Sciatic nerve (tissue), 2 donors: ENCODE data around the gene HDGFL2. TPM values are rescaled to one million over a fixed set of nuclear protein-coding genes. Genes with fewer than 3 reads are reported as not detected.

Source experiments
- ATAC-seq: fragments of 200-7000 bp; cut with Tn5 transposase; one replicate; pipeline ENCODE4 v1.9.1; 2020; ENCODE audit warnings: mild to moderate bottlenecking, moderate library complexity
- DNase-seq: peaks from one replicate; pipeline ENCODE4 v3.0.0-alpha.2; 2020; ENCODE audit warnings: low spot score
- intact Hi-C: fragments of 100-400 bp; cut with DNase I; formaldehyde crosslinking; loops from one replicate; pipeline ENCODE4 v1.14.2; 2022
- total RNA-seq: library from RNA; stranded (reverse); fragmentation: NEBNext Ultra II Directional; extraction: Animal tissue kit (Norgen Biotek cat#: 25700); gene quantifications from one replicate; pipeline ENCODE4 v1.2.1, GENCODE V29; 2021
- donor health status: DM: no; HTN: no; CAD: no.
- donor health status: DM: no; HTN: no; CAD: no.

The HDGFL2 gene
- total RNA-seq, 1 donor from 2014 or later, result 37.7 TPM

DNA sequence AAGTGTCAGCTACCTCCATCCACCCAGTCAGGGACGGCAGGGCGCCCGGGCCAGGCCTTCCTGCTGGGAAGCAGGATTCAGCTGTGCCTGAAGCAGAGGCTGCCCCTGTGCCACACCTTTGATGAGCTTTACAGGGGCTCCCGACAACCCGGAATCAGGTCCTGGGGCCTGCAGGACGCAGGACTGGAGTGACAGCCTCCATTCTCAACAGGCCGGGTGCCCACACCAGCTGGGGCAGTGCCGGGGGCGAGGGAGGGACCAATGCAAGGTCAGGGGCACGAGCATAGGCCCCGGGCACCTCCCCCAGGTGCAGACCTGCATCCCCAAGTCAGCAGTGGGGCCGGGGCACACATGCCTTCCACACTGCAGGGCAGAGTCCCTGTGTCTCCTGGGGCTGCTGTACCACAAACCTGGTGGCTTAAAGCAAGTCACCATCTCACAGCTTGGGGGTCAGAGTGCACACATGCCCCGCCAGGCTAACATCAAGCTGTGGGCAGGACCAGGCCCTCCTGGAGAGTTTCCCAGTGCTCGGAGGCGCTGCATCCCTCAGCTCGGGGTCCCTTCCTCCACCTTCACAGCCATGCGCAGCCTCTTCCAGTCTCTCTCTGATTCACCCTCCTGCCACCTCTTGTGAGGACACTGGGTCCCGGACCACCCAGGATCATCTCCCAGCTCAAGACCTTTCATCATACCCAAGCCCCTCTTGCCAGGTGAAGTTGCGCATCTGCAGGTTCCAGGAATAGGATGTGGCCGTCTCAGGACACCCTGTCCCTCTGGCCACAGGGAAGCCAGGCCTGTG, 27.9 kb upstream of the HDGFL2 start:
- no peak for DNase-seq
- no peak for ATAC-seq
- intact Hi-C loops, result no loop called here

- DNase-seq, result no peak
- intact Hi-C loops, result no loop called here
- peak; percentile 20 for ATAC-seq
Observed at GRCh38 chr19:4444765-4445741, 27.0 kb upstream of the HDGFL2 start.

DNA sequence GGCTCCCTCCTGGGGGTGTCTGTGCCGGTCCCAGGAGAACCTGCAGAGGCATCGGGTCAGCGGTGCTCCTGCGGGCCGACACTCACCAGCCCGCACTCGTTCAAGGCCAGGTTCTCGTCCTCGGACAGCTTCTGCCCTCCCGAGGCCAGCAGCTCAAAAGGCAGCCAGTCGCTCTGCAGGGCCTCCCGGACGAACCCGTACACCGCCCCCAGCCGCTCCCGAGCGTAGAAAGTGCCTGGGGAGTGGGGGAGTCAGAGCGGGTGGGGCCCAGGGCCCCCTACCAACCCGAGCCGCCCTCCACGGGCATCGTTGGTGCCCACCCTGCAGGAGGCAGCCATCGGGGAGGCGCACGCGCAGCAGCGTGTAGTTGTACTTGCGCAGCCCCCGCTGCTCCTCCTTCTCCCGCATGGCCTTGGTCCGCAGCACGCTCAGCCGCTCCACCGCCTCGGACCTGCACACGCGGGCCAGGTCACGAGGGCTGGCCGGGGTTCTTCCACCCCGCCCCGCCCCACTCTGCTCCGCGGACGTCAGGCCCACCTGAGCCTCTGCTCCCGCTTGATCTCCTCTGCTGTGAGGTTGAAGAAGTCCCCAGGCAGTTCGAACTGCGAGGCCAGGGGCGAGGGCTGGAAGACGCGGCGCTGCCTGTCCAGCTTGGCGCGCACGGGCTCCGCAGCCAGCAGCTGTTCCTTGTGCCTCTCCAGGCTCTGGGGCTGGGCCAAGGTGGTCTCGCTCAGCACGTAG, 26.0 kb upstream of the HDGFL2 start:
- no peak for ATAC-seq
- intact Hi-C loops, result no loop called here
- no peak for DNase-seq

DNA sequence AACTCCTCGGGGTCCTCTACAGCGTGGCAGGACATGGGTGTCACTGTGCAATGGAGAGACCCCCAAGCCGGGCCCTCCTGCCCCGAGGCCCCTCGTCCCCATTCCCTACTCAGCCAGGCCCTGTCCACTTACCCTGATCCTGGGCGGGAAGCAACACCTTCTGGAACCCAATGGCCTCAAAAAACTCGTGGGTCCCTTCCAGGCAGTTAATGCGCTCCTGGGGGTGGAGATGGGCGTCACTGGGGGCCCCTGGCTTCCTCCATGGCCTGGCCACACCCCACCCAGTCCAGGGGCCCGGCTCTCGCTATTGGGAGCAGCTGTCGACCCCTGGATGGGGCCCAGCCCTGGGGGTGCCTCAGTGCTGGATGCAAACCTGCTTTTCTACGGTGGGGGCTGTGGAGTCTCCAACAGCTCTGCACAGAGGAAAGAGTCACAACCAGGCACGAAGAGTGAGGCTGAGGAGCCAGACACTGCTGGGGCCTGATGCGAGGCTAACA, 25.3 kb upstream of the HDGFL2 start:
- ATAC-seq (no peak), DNase-seq (no peak)
- intact Hi-C loops, result no loop called here

GRCh38 chr19:4447327-4448146, 24.6 kb upstream of the HDGFL2 start:
- no peak for DNase-seq
- intact Hi-C loops, result no loop called here

DNA sequence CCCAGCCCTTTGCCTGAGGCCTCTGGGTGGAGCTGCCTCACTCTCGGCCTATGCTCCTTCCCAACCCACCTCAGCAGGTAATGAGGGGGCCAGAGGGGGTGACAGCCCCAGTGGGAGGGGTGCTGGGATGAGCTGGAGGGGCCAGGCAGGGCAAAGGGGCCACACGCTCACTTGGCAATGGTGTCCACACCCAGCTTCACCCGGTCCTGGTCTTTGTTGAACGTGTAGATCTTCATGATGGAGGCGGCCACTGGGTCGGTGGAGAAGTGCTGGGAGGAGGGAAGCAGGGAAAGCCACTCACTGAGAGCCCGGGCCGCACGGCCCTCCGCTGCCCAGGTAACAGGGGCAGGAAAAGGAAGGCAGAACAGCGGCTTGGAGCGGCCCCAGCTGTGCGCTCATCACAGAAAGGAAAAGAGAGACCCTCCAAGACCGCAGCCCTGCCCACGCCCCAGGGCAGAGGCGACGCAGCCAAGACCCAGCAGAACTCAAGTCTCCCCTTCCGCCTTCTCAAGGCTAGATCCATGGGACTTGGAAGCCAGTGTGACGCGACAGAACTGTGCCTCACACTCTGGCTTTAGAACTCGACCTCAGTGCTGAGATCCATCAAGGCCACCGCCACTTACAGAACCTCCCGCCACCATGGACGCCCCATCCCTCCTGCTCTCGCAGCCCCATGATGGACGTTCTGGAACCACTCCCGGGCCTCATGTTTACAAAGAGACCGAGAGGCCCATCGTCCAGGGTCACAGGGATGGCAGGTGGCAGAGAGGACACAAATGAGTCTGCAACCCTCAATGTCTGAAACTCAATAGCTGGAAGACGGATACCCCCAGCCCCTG, 23.7 kb upstream of the HDGFL2 start:
- no peak for ATAC-seq
- DNase-seq, result no peak
- intact Hi-C loops, result no loop called here

More at GRCh38 chr19:4447327-4448146, 24.6 kb upstream of the HDGFL2 start:
- no peak for ATAC-seq

DNA sequence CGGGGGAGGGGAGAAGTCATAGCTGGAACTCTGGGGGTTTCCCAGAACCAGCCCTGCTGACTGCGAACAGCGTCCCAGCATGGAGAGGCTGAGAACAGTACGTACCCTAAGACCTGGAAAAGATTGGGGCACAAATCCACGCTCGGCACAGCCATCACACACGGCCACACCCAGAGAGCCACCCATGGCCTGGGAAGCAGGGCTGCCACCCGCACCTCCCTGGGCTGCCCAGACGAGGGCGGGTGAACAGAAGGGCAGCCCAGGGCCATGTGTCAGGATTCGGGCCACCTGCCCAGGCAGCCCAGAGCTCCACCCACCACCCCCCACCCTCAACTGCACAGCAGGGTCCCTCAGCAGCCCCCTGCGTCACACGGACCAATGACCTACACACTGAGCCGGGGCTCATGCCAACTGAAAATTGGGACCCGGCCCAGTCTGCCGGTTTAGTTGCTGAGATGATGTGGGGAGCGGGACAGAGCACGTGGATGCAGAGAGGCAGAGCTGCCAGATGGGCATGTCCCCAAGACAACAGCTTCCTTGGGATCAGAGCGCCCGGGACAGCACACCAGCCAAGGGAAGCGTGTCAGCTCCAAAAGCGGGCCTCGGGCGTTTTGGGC, 23.0 kb upstream of the HDGFL2 start:
- DNase-seq, result no peak
- intact Hi-C loops, result no loop called here
- peak; percentile 63 for ATAC-seq

- intact Hi-C loops, result no loop called here
- ATAC-seq (no peak), DNase-seq (no peak)
Observed at GRCh38 chr19:4449639-4450028, 22.5 kb upstream of the HDGFL2 start.

GRCh38 chr19:4452230-4452990, 19.7 kb upstream of the HDGFL2 start:
- intact Hi-C loops, result no loop called here
- ATAC-seq, result no peak
- DNase-seq, result no peak

GRCh38 chr19:4453232-4454179, 18.6 kb upstream of the HDGFL2 start:
- DNase-seq (no peak), ATAC-seq (no peak)
- intact Hi-C loops, result no loop called here

GRCh38 chr19:4454747-4455718, 17.1 kb upstream of the HDGFL2 start:
- no peak for DNase-seq

DNA sequence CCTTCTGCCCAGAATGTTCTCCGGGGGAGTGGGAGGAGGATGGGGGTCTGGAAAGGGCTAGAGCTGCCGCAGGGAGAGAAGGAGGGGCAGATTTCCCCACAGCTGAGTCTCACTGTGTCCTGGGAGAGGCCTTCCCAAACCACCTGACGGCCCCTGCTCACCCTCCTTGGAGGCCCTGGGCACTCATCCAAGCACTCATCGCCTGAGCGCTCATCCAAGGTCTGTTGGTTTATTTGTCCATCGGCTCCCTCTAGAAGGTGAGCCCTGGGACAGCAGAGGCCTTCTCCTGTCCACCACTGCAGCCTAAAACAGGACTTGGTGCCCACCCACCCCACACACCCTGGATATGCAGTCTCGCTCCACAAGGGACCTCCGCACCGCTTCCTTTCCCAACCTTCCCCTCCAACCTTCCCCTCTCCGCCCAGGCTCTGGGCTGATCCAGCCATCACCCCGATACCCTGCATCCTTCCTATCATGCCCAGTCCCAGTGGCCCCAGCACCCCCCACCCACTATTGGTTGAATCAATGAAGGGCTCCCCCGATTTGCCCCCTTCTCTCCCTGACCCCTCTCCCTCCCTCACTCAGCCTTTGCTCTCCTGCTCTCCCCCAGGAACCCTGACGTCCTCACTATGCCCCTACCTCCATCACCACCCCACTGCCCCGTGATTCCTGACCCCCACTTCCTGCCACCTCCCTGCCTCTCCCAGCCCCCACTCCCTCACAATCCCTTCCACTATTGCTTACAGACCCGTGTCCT, 16.2 kb upstream of the HDGFL2 start:
- ATAC-seq, result peak; percentile 78
- intact Hi-C loops, result no loop called here

More at GRCh38 chr19:4454747-4455718, 17.1 kb upstream of the HDGFL2 start:
- intact Hi-C loops, result no loop called here
- ATAC-seq, result peak; percentile 39

DNA sequence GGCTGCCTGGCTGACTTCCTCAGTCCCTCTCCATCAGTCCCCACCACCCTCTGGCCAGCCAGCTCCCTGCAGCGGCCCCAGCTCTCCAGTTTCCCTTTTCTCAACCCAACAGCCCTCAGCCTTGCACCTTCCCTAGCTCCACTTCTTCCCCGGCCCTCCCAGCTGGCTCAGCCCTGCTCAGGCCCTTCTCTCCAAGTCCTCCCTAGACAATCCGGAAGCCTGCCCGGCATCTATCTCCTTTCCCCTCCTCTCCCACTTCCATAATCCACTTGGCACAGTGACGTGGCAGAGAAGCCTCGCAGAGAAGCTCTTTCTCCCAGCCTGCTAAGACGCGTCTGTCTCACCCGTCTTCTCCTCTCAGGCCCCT, 15.6 kb upstream of the HDGFL2 start:
- ATAC-seq (peak; percentile 25), DNase-seq (no peak)
- intact Hi-C loops, result no loop called here

More for the DNA sequence above, 16.2 kb upstream of the HDGFL2 start:
- peak; percentile 86 for DNase-seq
